ENCODE results near the gene ATXN7L1. TPM values are rescaled to one million over a fixed set of nuclear protein-coding genes. Genes with fewer than 3 reads are reported as not detected.

Gene ATXN7L1
- total and polyA plus RNA-seq, 2 of the 8 experiments (the other 6 are each of a cell fraction or from before 2014, with no cell fraction given), result 14.3 to 34.0 TPM

DNA sequence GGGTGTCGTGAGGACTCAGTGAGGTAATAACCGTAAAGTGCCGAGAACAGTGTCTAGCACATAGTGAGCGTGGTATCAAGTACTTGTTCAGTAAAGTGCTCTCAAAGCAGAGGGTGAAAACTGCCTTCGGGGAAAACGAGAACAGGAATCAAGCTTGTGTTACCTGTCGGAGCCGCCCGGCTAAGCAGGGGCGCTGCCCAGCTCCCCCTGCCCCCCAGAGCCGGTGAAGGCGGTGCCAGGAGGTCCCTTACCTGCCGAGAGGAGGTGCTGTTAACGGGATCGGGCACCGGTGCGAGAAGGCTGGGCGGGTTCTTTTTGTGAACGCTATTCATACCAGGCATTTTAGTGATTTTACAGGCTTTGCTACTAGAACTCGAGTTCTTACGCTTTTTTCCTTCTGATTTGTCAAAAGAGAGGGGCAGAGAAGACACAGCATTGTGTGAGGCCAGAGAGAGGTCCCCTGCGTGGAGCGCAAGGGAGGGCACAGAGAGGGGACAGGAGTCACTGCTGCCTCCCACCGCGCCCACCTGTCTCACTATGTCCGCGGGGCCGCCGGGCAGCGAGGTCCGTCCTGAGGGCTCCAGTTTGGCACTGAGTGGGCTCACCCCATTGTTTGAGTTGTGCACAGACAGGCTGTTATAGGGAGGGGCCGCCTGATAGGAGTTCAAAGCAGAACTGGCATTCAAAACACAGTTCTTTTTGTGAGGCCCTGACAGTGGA, 262.6 kb downstream of the ATXN7L1 start (continued):
- no peak for TF ChIP-seq POU5F1 (IDR thresholded peaks at IDR 0.05; ENCODE audit: low read depth, low read length)
- TF ChIP-seq BCL11A (IDR thresholded peaks at IDR 0.05; ENCODE audit: low read depth in 2 of 2, low read length in 2 of 2), result no peak
- TF ChIP-seq RAD21 (IDR thresholded peaks at IDR 0.05 in 1 of 2, conservative IDR thresholded peaks at IDR 0.05 in 1 of 2; ENCODE audit: low read depth in 2 of 2, low read length in 2 of 2), result no peak
- no peak for TF ChIP-seq KDM5A (IDR thresholded peaks at IDR 0.05; ENCODE audit: low read length)
- no peak for TF ChIP-seq CHD2 (IDR thresholded peaks at IDR 0.05; ENCODE audit: low read length)
- TF ChIP-seq POLR2AphosphoS5 (IDR thresholded peaks at IDR 0.05; ENCODE audit: low read depth, low read length), result peak; percentile 17; the same call in 1 of the 2 replicates
- no peak for TF ChIP-seq MAFK (IDR thresholded peaks at IDR 0.05; ENCODE audit: low read depth, low read length)
- TF ChIP-seq JUND (IDR thresholded peaks at IDR 0.05; ENCODE audit: low read length), result no peak

Data from H1 (cell line).